ENCODE data around the gene UBR4.

UBR4 gene

GRCh38 chr1:19138331-19138730 lies 71.7 kb downstream of the UBR4 start:
- DNase-seq (ENCODE audit: extremely low read depth, low read depth): no peak
- TF ChIP-seq CTCF (IDR thresholded peaks at IDR 0.05; ENCODE audit: low read depth, low read length): no peak

GRCh38 chr1:19137158-19137557 lies 72.9 kb downstream of the UBR4 start:
- DNase-seq (ENCODE audit: extremely low read depth, low read depth): no peak
- TF ChIP-seq CTCF (IDR thresholded peaks at IDR 0.05; ENCODE audit: low read depth, low read length): no peak

- DNase-seq (ENCODE audit: extremely low read depth, low read depth): no peak
- TF ChIP-seq CTCF (IDR thresholded peaks at IDR 0.05; ENCODE audit: low read depth, low read length): no peak
Observed at GRCh38 chr1:19133360-19133759, 76.7 kb downstream of the UBR4 start.

- no peak for TF ChIP-seq CTCF (IDR thresholded peaks at IDR 0.05; ENCODE audit: low read depth, low read length)
- DNase-seq (ENCODE audit: extremely low read depth, low read depth): no peak
Observed at GRCh38 chr1:19130468-19130867, 79.6 kb downstream of the UBR4 start.

GRCh38 chr1:19128968-19129514 lies 81.0 kb downstream of the UBR4 start:
- DNase-seq (ENCODE audit: extremely low read depth, low read depth): no peak
- no peak for TF ChIP-seq CTCF (IDR thresholded peaks at IDR 0.05; ENCODE audit: low read depth, low read length)

GRCh38 chr1:19124273-19124672 lies 85.8 kb downstream of the UBR4 start:
- no peak for TF ChIP-seq CTCF (IDR thresholded peaks at IDR 0.05; ENCODE audit: low read depth, low read length)
- DNase-seq (ENCODE audit: extremely low read depth, low read depth): no peak

GRCh38 chr1:19123837-19124236 lies 86.2 kb downstream of the UBR4 start:
- no peak for TF ChIP-seq CTCF (IDR thresholded peaks at IDR 0.05; ENCODE audit: low read depth, low read length)
- no peak for DNase-seq (ENCODE audit: extremely low read depth, low read depth)

Measured in AG09319 (cell line).